Mucosa of stomach (tissue), 1 donor: ENCODE data around the gene ORMDL2.

Experiments used
- H3K27me3 ChIP-seq: one replicate; pipeline ENCODE4 v1.7.0; 2013; ENCODE audit warnings: mild to moderate bottlenecking, low read length; ENCODE audit not compliant: control insufficient read depth, insufficient read depth
- H3K36me3 ChIP-seq: one replicate; pipeline ENCODE4 v1.7.0; 2013; ENCODE audit warnings: low read length; ENCODE audit not compliant: control insufficient read depth, insufficient read depth
- H3K4me1 ChIP-seq: one replicate; pipeline ENCODE4 v1.7.0; 2013; ENCODE audit warnings: mild to moderate bottlenecking, low read length; ENCODE audit not compliant: control insufficient read depth, insufficient read depth
- H3K4me3 ChIP-seq: one replicate; pipeline ENCODE4 v1.7.0; 2013; ENCODE audit warnings: low read length
- H3K9ac ChIP-seq: one replicate; pipeline ENCODE4 v1.7.0; 2013; ENCODE audit warnings: mild to moderate bottlenecking, low read length, moderate library complexity
- H3K9me3 ChIP-seq: one replicate; pipeline ENCODE4 v1.7.0; 2013; ENCODE audit warnings: mild to moderate bottlenecking, low read length, moderate library complexity; ENCODE audit not compliant: control insufficient read depth
- donor health status: Pancreatic carcinoma.

Gene ORMDL2, protein sequence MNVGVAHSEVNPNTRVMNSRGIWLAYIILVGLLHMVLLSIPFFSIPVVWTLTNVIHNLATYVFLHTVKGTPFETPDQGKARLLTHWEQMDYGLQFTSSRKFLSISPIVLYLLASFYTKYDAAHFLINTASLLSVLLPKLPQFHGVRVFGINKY

DNA sequence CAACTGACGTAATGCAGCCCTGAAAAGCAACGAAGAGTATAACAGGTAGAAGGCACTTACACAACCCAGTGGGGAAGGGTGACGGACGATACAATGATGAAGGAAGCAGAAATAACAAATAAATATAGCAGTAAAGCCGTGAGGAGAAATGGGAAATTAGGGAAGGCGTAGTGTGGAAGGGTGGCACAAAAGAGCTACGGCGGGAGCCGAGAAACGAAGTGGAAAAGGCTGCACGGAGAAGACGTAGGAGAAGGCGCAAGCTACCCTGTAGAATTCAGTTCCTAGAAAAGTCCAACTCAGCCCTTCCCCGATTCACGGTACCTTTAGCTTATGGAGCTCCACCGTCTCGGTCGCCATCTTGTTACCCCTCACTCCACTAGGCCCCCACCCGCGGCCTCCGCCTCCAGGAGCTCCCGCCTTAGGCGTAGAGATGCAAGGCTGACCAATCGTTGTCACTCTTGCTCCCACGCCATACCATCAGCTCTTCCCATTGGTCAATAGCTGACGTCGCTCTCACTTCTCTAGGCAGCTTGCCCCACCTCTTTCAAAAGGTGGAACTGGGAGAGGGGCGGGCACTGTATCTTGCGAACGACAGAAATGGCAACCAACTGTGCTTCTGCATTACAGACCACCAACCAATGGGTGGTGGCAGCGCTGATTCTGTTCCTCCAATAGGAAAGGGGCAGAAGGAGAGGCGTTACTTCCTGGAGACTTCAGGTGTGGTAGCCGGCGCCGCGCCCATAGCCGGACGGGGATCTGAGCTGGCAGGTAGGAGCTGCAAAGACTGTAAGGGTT is at the start of gene ORMDL2, which contains the start of gene SARNP:
Gene ORMDL2, plus strand, starts transcription at position 697 of the 795 bp plus-strand sequence. CDS start 959 bp downstream, outside the sequence.
Gene SARNP, minus strand, starts transcription at position 380 of the 795 bp plus-strand sequence. Its CDS starts 23 bp downstream, at position 357.
- no peaks in the 10 kb centered on the region for H3K9me3 ChIP-seq
- H3K9ac ChIP-seq: peak within 1 kb of the TSS; percentile 97
- H3K36me3 ChIP-seq: peaks cover 10% of the 10 kb centered on the region
- H3K27me3 ChIP-seq: no peaks in the 10 kb centered on the region
- peaks cover 17% of the 10 kb centered on the region for H3K4me1 ChIP-seq
- H3K4me3 ChIP-seq: peak within 1 kb of the TSS; percentile 91

DNA sequence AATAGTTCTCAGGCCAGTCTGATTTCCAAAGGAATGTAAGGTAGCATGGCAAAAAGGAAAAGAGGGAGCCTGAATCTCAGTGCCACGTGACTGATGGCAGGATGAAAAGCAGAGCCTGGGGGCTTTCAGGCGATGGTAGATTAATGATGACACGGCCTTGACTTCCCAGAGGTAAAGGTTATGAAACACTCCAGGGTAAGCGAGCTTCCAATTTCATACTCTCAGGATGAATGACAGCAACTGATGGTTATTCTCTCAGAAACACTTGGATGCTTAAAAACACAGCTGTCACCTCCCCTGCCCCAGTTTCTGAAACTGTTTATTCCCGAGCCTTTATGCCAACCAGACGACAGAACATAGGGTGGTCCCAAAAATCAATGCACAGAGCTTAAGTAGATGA is 46.1 kb upstream of the ORMDL2 start:
- Histone ChIP-seq H3K27me3 (no peaks in the 10 kb centered on the region), H3K9me3 (no peaks in the 10 kb centered on the region), H3K4me3 (no peak overlapping the region), H3K9ac (no peak overlapping the region), H3K4me1 (no peaks in the 10 kb centered on the region), H3K36me3 (no peaks in the 10 kb centered on the region)

DNA sequence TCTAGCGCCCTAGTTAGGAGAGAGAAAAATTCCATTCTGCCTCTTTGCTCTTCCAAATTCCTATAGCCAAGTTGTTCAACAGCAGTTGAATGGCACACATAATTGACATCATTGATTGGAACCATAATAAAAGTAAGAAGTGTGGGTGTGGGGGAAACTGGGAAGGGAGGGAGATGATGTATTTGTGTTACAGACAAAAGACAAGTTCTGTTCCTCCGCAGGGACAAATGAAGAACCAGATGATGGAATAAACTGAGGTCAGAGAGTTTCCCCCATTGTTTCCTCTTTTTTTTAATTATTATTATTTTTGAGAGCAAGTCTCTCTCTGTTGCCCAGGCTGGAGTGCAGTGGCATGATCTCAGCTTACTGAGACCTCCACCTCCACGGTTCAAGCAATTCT is 40.0 kb upstream of the ORMDL2 start:
- Histone ChIP-seq H3K4me1 (no peaks in the 10 kb centered on the region), H3K9ac (no peak overlapping the region), H3K4me3 (no peak overlapping the region), H3K9me3 (no peaks in the 10 kb centered on the region), H3K27me3 (no peaks in the 10 kb centered on the region), H3K36me3 (no peaks in the 10 kb centered on the region)

DNA sequence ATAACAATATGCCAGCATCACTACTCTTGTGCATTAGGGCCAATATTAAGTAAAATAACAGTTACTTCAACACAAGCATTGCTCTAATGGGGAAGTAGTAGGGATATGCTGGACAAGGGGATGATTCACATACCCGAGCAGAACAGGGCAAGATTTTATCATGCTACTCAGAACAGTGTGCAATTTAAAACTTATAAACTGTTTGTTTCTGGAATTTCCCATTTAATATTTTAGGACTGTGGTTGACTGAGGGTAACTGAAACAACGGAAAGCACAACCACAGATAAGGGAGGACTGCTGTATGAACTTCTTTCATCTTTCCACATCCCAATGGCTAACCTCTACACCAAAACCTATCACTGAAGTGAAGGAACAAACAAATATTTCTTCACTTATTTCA is 37.2 kb upstream of the ORMDL2 start:
- Histone ChIP-seq H3K9ac (no peak overlapping the region), H3K4me1 (no peaks in the 10 kb centered on the region), H3K27me3 (no peaks in the 10 kb centered on the region), H3K9me3 (no peaks in the 10 kb centered on the region), H3K4me3 (no peak overlapping the region), H3K36me3 (peaks cover 4% of the 10 kb centered on the region)

DNA sequence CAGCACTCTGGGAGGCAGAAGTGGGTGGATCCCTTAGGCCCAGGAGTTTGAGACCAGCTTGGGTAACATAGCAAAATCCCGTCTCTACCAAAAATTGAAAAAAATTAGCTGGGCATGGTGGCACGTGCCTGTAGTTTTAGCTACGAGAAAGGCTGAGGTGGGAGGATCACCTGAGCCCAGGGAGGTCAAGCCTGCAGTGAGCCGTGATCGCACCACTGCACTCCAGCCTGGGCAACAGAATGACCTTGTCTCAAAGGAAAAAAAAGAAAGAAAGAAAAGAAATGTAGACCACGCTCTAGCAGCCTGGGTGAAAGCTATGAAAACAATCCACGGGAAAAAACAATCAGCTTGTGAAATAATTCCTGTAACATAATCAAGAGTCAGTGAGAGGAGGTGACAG is 29.3 kb upstream of the ORMDL2 start:
- Histone ChIP-seq H3K9me3 (no peaks in the 10 kb centered on the region), H3K9ac (no peak overlapping the region), H3K4me1 (no peaks in the 10 kb centered on the region), H3K27me3 (no peaks in the 10 kb centered on the region), H3K4me3 (no peak overlapping the region), H3K36me3 (peaks cover 4% of the 10 kb centered on the region)

DNA sequence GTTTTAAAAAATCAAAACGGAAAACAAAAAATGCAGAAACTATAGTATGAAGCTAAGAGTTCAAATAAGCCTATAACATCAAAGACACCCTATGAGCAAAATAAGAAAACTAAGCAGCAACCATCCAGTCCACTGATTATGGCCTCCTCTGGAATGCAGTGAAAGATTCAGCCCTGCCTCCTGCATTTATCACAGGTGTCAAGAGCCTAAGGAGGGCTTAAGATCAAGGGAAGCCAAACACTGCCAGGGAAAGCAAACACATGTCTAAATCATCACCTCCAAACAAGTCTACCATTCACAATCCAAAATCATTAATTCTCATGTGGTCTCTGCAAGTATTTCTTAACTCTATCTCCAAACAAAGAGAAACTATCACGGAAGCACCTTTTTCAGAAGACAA is 28.7 kb upstream of the ORMDL2 start:
- H3K36me3 ChIP-seq: peaks cover 4% of the 10 kb centered on the region
- H3K4me1 ChIP-seq: no peaks in the 10 kb centered on the region
- H3K9ac ChIP-seq: no peak overlapping the region
- no peak overlapping the region for H3K4me3 ChIP-seq
- no peaks in the 10 kb centered on the region for H3K27me3 ChIP-seq
- H3K9me3 ChIP-seq: no peaks in the 10 kb centered on the region

DNA sequence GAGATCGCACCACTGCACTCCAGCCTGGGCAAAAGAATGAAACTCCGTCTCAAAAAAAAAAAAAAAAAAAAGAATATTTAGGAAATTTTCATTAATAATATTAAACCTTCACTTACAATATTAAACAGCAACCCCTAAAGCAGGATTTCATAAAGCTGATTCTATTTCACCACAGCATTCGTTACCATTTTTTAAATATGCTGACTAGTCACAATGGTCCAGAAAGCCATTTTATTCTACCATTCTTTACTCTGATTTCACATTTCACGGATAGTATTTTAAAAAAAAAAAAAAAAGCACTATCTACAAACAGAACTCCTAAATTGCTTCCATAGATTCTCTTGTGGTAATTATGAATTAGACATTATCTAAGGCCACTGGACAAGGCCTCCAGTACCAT is 27.9 kb upstream of the ORMDL2 start:
- Histone ChIP-seq H3K9ac (no peak overlapping the region), H3K4me1 (no peaks in the 10 kb centered on the region), H3K4me3 (no peak overlapping the region), H3K9me3 (no peaks in the 10 kb centered on the region), H3K27me3 (no peaks in the 10 kb centered on the region), H3K36me3 (no peaks in the 10 kb centered on the region)

DNA sequence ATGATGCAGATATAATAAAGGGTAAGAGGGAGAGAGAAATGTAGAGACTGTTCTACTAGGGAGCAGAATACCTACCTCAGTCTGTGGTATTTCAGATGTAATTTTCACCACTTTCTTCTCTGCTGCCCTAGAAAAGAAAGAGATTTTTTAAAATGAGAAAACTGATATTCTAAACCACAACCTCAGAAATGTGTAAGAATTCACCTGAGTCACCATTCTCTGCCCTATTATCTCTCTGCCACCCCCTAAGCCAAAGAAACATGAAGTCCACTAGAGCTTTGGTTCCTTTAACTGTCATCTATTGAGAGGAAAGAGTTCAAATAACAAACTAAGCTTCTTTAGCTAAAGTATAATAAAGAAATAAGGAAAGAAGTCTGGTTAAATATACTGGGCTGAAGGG is 21.9 kb upstream of the ORMDL2 start:
- H3K4me3 ChIP-seq: no peak overlapping the region
- no peaks in the 10 kb centered on the region for H3K4me1 ChIP-seq
- no peaks in the 10 kb centered on the region for H3K9me3 ChIP-seq
- H3K27me3 ChIP-seq: no peaks in the 10 kb centered on the region
- no peak overlapping the region for H3K9ac ChIP-seq
- peaks cover 5% of the 10 kb centered on the region for H3K36me3 ChIP-seq

DNA sequence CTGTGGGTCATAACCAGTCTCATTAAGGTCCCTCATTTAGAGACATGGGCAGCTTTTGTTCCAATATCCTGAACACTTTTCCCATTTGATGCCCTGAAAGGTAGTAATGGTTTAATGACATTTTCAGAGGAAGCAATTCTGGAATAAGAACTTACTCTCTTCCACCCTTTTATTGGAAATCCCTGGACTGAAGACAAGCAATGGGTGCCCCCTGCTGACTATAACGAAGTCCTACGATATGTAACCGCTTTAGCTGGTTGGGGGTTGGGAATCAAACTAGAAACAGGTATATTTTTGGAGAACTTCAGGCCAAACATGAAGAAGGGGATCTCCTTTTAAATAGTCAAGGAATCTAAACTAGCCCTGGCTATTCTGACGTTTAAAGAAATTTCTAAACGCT is 20.8 kb upstream of the ORMDL2 start:
- no peaks in the 10 kb centered on the region for H3K4me1 ChIP-seq
- H3K9me3 ChIP-seq: no peaks in the 10 kb centered on the region
- no peaks in the 10 kb centered on the region for H3K27me3 ChIP-seq
- peaks cover 5% of the 10 kb centered on the region for H3K36me3 ChIP-seq
- H3K4me3 ChIP-seq: no peak overlapping the region
- no peak overlapping the region for H3K9ac ChIP-seq

DNA sequence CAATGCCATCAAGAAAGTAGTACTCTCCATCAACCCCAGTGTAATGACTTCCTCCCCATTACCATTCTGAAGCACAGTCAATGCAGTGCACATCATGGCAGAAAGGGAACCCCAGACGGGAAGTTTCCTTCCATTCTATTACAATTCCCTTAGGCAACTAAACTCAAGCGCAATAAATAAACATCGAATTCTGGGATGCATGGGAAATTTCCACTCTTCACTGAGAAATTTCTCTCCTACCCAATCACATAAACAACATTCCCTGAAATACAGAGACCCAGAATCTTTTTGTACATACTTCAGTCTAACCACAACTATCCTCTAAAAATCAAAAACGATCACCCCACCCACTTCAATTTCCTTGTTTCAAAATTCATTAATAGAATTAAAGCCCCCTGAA is 20.3 kb upstream of the ORMDL2 start:
- no peak overlapping the region for H3K4me3 ChIP-seq
- no peaks in the 10 kb centered on the region for H3K9me3 ChIP-seq
- H3K9ac ChIP-seq: no peak overlapping the region
- H3K27me3 ChIP-seq: no peaks in the 10 kb centered on the region
- peaks cover 5% of the 10 kb centered on the region for H3K36me3 ChIP-seq
- no peaks in the 10 kb centered on the region for H3K4me1 ChIP-seq

DNA sequence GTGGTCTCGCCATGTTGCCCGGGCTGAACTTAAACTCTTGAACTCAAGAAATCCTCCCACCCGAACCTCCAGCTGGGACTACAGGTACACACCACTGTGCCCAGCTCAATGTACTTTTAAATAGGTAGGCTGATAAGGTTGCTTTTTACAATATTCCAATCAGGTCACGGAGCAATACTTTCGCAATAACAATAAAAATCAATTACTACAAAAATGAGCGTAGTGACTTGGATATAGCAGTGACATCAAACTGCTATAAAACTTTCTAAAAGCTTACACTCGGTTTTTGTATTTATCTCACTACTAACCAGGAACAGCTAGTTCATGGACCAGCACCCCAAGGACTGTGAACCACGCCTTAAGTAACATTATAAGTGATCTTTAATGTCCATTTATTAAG is 10.9 kb upstream of the ORMDL2 start:
- no peaks in the 10 kb centered on the region for H3K27me3 ChIP-seq
- H3K9me3 ChIP-seq: no peaks in the 10 kb centered on the region
- no peak overlapping the region for H3K4me3 ChIP-seq
- no peak overlapping the region for H3K9ac ChIP-seq
- H3K36me3 ChIP-seq: no peaks in the 10 kb centered on the region
- H3K4me1 ChIP-seq: peaks cover 3% of the 10 kb centered on the region

DNA sequence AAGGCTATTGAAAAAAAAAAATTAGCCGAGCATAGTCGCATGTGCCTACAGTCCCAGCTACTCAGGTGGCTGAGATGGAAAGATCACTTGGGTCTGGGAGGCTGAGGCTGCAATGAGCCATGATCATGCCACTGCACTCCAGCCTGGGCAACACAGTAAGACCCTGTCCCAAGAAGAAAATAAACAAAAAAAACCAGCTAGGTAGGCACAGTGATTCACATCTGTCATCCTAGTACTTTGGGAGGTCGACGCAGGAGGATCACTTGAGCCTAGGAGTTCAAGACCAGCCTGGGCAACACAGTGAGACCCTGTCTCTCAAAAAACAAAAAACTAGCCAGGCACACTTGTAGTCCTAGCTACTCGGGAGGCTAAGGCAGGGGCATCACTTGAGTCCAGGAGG is 8.6 kb upstream of the ORMDL2 start:
- Histone ChIP-seq H3K36me3 (no peaks in the 10 kb centered on the region), H3K4me3 (no peak overlapping the region), H3K9me3 (no peaks in the 10 kb centered on the region), H3K27me3 (no peaks in the 10 kb centered on the region), H3K9ac (no peak overlapping the region), H3K4me1 (peaks cover 3% of the 10 kb centered on the region)
